ENCODE measurements around the gene OPRL1. TPM values are rescaled to one million over a fixed set of nuclear protein-coding genes. Genes with fewer than 3 reads are reported as not detected.

The OPRL1 gene
- total and polyA plus RNA-seq, 12 donors: 0.19 to 1.3 (median 0.40) TPM

DNA sequence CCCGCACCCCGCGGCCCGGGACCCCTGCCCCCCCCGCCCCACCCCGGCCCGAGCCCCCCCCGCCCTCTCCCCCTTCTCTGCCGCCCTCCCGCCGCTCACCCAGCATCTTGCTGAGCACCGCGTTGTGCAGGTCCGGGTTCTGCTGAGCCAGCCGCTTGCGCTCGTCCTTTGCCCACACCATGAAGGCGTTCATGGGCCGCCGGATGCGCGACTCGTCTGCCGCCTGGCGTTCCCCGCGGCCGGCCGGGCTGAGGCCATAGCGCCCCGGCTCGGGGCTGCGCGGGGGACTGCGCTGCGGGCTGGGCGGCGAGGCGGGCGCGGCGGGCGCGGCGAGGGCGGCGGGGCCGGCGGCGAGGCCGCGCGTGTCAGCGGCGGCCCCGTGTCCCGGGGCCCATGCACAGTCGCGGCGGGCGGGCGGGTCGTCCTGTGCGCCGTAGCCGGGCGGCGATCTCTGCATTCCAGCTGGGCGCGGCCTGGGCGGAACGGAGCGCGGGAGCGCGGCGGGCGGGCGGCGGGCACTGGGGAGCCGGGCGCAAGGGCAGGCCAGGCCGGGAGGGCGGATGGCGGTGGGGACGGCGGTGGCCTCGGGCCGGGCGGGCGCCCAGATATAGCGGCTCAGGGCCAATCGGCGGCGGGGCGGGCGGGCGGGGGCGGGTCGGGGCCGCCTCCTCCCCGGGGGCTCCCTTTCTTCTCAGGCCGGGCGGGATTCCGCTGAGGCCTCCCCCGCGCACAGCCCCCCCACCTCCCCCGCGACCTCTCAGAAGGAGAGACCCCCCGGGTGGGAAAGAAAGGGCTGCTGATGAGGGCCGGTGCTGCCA, 30.6 kb upstream of the OPRL1 start, which contains the start of gene SOX18:
TSS of gene SOX18 (minus strand) at position 580 of the 818 bp plus-strand sequence. CDS start at position 457, 123 bp downstream.
- Histone ChIP-seq H3K9me3 (no peaks in the 10 kb centered on the region), H3K4me1 (peaks cover 2 to 51% (median 25%) of the 10 kb centered on the region in 9 donors), H3K36me3 (peaks cover 0 to 26% (median 5%) of the 10 kb centered on the region in 9 donors), H3K4me3 (peak within 1 kb of the TSS; percentile 55 to 78 (median 64)), H3K27ac (peak within 1 kb of the TSS; percentile 77 to 98 (median 92)), H3K27me3 (peaks cover 6 to 87% (median 54%) of the 10 kb centered on the region in 7 donors)
- ATAC-seq: peak; percentile 5 to 26 (median 16)
- TF ChIP-seq, protein P1, sequence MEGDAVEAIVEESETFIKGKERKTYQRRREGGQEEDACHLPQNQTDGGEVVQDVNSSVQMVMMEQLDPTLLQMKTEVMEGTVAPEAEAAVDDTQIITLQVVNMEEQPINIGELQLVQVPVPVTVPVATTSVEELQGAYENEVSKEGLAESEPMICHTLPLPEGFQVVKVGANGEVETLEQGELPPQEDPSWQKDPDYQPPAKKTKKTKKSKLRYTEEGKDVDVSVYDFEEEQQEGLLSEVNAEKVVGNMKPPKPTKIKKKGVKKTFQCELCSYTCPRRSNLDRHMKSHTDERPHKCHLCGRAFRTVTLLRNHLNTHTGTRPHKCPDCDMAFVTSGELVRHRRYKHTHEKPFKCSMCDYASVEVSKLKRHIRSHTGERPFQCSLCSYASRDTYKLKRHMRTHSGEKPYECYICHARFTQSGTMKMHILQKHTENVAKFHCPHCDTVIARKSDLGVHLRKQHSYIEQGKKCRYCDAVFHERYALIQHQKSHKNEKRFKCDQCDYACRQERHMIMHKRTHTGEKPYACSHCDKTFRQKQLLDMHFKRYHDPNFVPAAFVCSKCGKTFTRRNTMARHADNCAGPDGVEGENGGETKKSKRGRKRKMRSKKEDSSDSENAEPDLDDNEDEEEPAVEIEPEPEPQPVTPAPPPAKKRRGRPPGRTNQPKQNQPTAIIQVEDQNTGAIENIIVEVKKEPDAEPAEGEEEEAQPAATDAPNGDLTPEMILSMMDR (IDR thresholded peaks at IDR 0.05): no peak
- DNase-seq: peak; percentile 68 to 69
- intact Hi-C loops (cut with DNase I): no loop called here
- WGBS, 2 donors: 1% methylated on average over 24 to 108 of the region's 111 CpGs

DNA sequence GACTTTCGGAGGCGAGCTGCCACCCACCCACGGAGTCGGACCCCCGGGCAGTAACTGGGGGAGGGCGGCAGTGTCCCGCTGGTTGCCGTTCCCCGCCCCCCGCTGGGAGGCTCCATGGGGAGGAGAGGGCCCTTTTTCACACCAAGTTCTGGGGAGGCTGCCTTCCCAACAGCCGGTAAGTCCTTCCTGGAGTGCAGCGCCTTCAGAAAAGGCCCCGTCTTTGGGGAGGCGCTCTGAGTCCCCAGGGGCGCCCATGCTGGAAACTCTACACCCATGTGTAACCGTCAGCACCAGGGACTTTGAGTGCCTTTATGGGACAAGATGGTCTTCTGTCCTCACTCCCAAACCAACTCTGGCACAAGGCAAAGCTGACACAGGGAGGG, 30.0 kb upstream of the OPRL1 start:
- peak in 6 of 8 donors; percentile 4 to 35 (median 18) for ATAC-seq
- H3K4me1 ChIP-seq: peaks cover 3 to 55% (median 26%) of the 10 kb centered on the region in 9 donors
- peak; percentile 50 to 64 for DNase-seq

DNA sequence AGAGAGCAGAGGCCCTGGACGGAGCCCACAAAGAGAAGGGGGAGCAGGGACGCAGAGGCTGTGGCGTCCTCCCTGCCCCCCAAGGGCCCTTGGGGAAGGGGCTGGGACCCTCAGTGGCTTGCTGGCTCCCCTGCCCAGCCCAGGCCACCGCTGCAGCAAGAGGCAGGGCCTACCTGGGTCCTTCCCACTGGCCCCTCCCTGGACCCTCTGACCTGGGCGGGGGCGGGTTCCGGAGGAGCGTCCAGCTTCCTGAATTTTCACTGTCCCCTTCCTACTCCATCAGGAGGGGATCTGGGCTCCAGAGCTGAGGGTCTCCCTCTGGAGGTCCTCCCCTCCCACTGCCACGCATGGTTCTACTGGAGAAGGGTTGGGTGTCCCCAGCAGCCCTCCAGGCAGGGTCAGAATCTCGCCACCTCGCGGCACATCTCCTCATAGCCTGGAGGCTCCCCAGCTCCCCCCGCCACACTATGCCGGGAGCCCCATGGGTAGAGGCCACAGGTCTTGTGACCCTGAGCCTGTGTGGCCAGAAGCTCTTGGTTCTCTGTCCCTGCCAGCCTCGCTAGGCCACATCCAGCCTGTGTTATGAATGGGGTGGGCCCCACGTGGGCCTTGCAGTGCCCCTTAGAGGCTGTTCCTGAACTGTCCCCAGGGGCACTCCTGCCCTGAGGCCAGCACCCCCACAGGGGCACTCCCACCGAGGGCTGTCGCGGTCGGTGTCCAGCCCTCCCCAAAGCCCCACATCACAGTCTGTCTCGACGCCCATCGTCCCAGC, 29.4 kb upstream of the OPRL1 start:
- Histone ChIP-seq H3K27ac (peak overlapping the region; percentile 77 to 98 (median 92)), H3K4me3 (peak overlapping the region; percentile 32 to 78 (median 60)), H3K4me1 (peaks cover 6 to 55% (median 32%) of the 10 kb centered on the region in 9 donors), H3K36me3 (peaks cover 0 to 26% (median 5%) of the 10 kb centered on the region in 9 donors), H3K27me3 (peaks cover 6 to 85% (median 48%) of the 10 kb centered on the region in 7 donors), H3K9me3 (no peaks in the 10 kb centered on the region)
- ATAC-seq (peak in 6 of 8 donors; percentile 3 to 22 (median 9)), DNase-seq (no peak)
- intact Hi-C loops (cut with DNase I): loop anchor here in 2 of 10 donors (5.0 to 10.0 kb wide), 2 partner anchors 363 to 416 kb away; no protein-coding TSS in a partner anchor
- TF ChIP-seq, protein P1 (IDR thresholded peaks at IDR 0.05): peak in 4 of 9 donors; percentile 9 to 28 (median 17)
- WGBS, 2 donors: 61 to 67% methylated on average over 23 of the region's 23 CpGs

More for the DNA sequence above, 30.0 kb upstream of the OPRL1 start:
- peak overlapping the region; percentile 77 to 98 (median 92) for H3K27ac ChIP-seq
- WGBS, 2 donors: 19 to 24% methylated on average over 16 of the region's 16 CpGs
- peaks cover 0 to 26% (median 5%) of the 10 kb centered on the region in 9 donors for H3K36me3 ChIP-seq
- peaks cover 6 to 85% (median 54%) of the 10 kb centered on the region in 7 donors for H3K27me3 ChIP-seq
- peak overlapping the region; percentile 32 to 78 (median 60) for H3K4me3 ChIP-seq
- TF ChIP-seq, protein P1 (IDR thresholded peaks at IDR 0.05): no peak
- intact Hi-C loops (cut with DNase I): loop anchor here in 2 of 10 donors (5.0 to 10.0 kb wide), 2 partner anchors 363 to 415 kb away; no protein-coding TSS in a partner anchor
- no peaks in the 10 kb centered on the region for H3K9me3 ChIP-seq
